Liver (tissue), 9 donors: ENCODE data around the gene TRIM3. TPM values are rescaled to one million over a fixed set of nuclear protein-coding genes. Genes with fewer than 3 reads are reported as not detected.

Source experiments
- DNase-seq: peaks from one replicate; pipeline ENCODE4 v3.0.0-alpha.2; 2017; ENCODE audit warnings: low spot score
- H3K27ac ChIP-seq, 2 donors: one replicate each; pipeline ENCODE4 v1.7.0; 2013; ENCODE audit warnings: inconsistent platforms in 2 of 2, low read length in 2 of 2, control low read depth in 1 of 2, low read depth in 1 of 2, mild to moderate bottlenecking in 1 of 2
- H3K27me3 ChIP-seq, 4 donors: one replicate each; pipeline versions ENCODE4 v1.6.1 to v1.7.0; 2013; ENCODE audit warnings: low read length in 3 of 4, inconsistent platforms in 1 of 4, mild to moderate bottlenecking in 1 of 4, moderate library complexity in 1 of 4; ENCODE audit not compliant: control insufficient read depth in 4 of 4, insufficient read depth in 4 of 4
- H3K36me3 ChIP-seq, 4 donors: one replicate each; pipeline versions ENCODE4 v1.6.1 to v1.7.0; 2013; ENCODE audit warnings: low read length in 3 of 4, mild to moderate bottlenecking in 3 of 4, low read depth in 1 of 4, moderate library complexity in 1 of 4; ENCODE audit not compliant: control insufficient read depth in 4 of 4, insufficient read depth in 3 of 4
- H3K4me1 ChIP-seq, 4 donors: one replicate each; pipeline versions ENCODE4 v1.6.1 to v1.7.0; 2013; ENCODE audit warnings: low read length in 3 of 4, mild to moderate bottlenecking in 3 of 4, moderate library complexity in 1 of 4; ENCODE audit not compliant: control insufficient read depth in 4 of 4, insufficient read depth in 4 of 4
- H3K4me3 ChIP-seq, 3 donors: one replicate each; pipeline versions ENCODE4 v1.6.1 to v1.7.0; 2013; ENCODE audit warnings: low read length in 3 of 3, control low read depth in 1 of 3, low read depth in 1 of 3, mild to moderate bottlenecking in 1 of 3
- H3K9ac ChIP-seq, 2 donors: one replicate each; pipeline ENCODE4 v1.7.0; 2013; ENCODE audit warnings: low read length in 2 of 2, mild to moderate bottlenecking in 2 of 2, moderate library complexity in 2 of 2, control low read depth in 1 of 2, low read depth in 1 of 2
- H3K9me3 ChIP-seq, 4 donors: one replicate each; pipeline versions ENCODE4 v1.6.1 to v1.7.0; 2013; ENCODE audit warnings: low read length in 3 of 4; ENCODE audit not compliant: control insufficient read depth in 4 of 4
- ATF3 ChIP-seq: IDR thresholded peaks from 2 replicates; pipeline ENCODE4 v1.6.1; 2016; ENCODE audit warnings: antibody characterized with exemption
- CTCF ChIP-seq: fragments of 150-350 bp; IDR thresholded peaks from 2 replicates; pipeline ENCODE4 v1.5.1; 2017; ENCODE audit warnings: improper control_type of control experiment, low read depth, low read length; ENCODE audit not compliant: missing input control
- EGR1 ChIP-seq, 2 donors: IDR thresholded peaks; 2 replicates each; pipeline ENCODE4 v1.6.1; 2016 to 2018; ENCODE audit warnings: antibody characterized with exemption in 2 of 2, low read depth in 2 of 2
- FOXA1 ChIP-seq: IDR thresholded peaks from 2 replicates; pipeline ENCODE4 v1.6.1; 2016; ENCODE audit warnings: antibody characterized with exemption
- FOXA2 ChIP-seq: IDR thresholded peaks from 2 replicates; pipeline ENCODE4 v1.6.1; 2016; ENCODE audit warnings: antibody characterized with exemption
- GABPA ChIP-seq, 2 donors: IDR thresholded peaks in 1 of 2; conservative IDR thresholded peaks in 1 of 2; 2 replicates each; pipeline ENCODE4 v1.6.1; 2016; ENCODE audit warnings: antibody characterized with exemption in 2 of 2, mild to moderate bottlenecking in 1 of 2, moderate library complexity in 1 of 2
- HNF4A ChIP-seq, 2 donors: conservative IDR thresholded peaks; 2 replicates each; pipeline ENCODE4 v1.6.1; 2016; ENCODE audit warnings: antibody characterized with exemption in 2 of 2, mild to moderate bottlenecking in 2 of 2
- HNF4G ChIP-seq: IDR thresholded peaks from 2 replicates; pipeline ENCODE4 v1.6.1; 2016; ENCODE audit warnings: antibody characterized with exemption
- JUND ChIP-seq, 2 donors: IDR thresholded peaks; 2 replicates each; pipeline ENCODE4 v1.6.1; 2016; ENCODE audit warnings: antibody characterized with exemption in 2 of 2
- MAX ChIP-seq: IDR thresholded peaks from 2 replicates; pipeline ENCODE4 v1.6.1; 2016; ENCODE audit warnings: antibody characterized with exemption
- NR2F2 ChIP-seq: IDR thresholded peaks from 2 replicates; pipeline ENCODE4 v1.6.1; 2016; ENCODE audit warnings: antibody characterized with exemption
- RAD21 ChIP-seq, 2 donors: IDR thresholded peaks; 2 replicates each; pipeline ENCODE4 v1.6.1; 2016; ENCODE audit warnings: antibody characterized with exemption in 2 of 2, mild to moderate bottlenecking in 2 of 2
- REST ChIP-seq: IDR thresholded peaks from 2 replicates; pipeline ENCODE4 v1.6.1; 2016; ENCODE audit warnings: antibody characterized with exemption, mild to moderate bottlenecking
- RXRA ChIP-seq, 2 donors: IDR thresholded peaks; 2 replicates each; pipeline ENCODE4 v1.6.1; 2017 to 2018; ENCODE audit warnings: antibody characterized with exemption in 2 of 2, mild to moderate bottlenecking in 1 of 2
- SP1 ChIP-seq: IDR thresholded peaks from 2 replicates; pipeline ENCODE4 v1.6.1; 2018; ENCODE audit warnings: antibody characterized with exemption, mild to moderate bottlenecking
- TAF1 ChIP-seq: conservative IDR thresholded peaks from 2 replicates; pipeline ENCODE4 v1.6.1; 2016; ENCODE audit warnings: antibody characterized with exemption, mild to moderate bottlenecking
- YY1 ChIP-seq: IDR thresholded peaks from 2 replicates; pipeline ENCODE4 v1.6.1; 2016; ENCODE audit warnings: antibody characterized with exemption, mild to moderate bottlenecking
- ZBTB33 ChIP-seq: IDR thresholded peaks from 2 replicates; pipeline ENCODE4 v1.6.1; 2016; ENCODE audit warnings: antibody characterized with exemption
- WGBS: extraction: QIAGEN DNeasy Blood & Tissue Kit; methylation state at CpG from one replicate; pipeline ENCODE4 v1.1.7; 2013; 5-methylcytosine and 5-hydroxymethylcytosine counted together
- polyA plus RNA-seq, 2 donors: library from polyadenylated mRNA; stranded (reverse) in 1 of 2; unstranded in 1 of 2; fragments of 200-250 nt in 1 of 2; fragments of >200 nt in 1 of 2; fragmentation: Nextera tagmentation in 1 of 2; extraction: Ambion mirVana in 1 of 2; gene quantifications; one replicate each; pipeline versions ENCODE4 v1.2.1 to v1.2.3, GENCODE V29; 2013 to 2015
- total RNA-seq, 2 donors: library from RNA; depleted of rRNA; stranded (reverse); fragments of >200 nt; gene quantifications; one replicate each; pipeline ENCODE4 v1.2.3, GENCODE V29; 2014
- donor health status: healthy.
- donor health status: healthy.
- donor health status: healthy.
- donor health status: healthy.
- donor health status: healthy.

The TRIM3 gene
- total and polyA plus RNA-seq, 4 donors, result 5.2 to 12.7 (median 9.1) TPM

- H3K27ac ChIP-seq, result peak overlapping the region; percentile 38 to 42
- peaks cover 0 to 1% (median 0%) of the 10 kb centered on the region in 4 donors for H3K36me3 ChIP-seq
- no peak for TF ChIP-seq REST
- TF ChIP-seq GABPA (IDR thresholded peaks at IDR 0.05 in 1 of 2, conservative IDR thresholded peaks at IDR 0.05 in 1 of 2), result no peak
- no peak for TF ChIP-seq MAX
- no peak for TF ChIP-seq ZBTB33
- TF ChIP-seq SP1, result no peak
- no peak for TF ChIP-seq ATF3
- no peak for TF ChIP-seq TAF1
- no peak for TF ChIP-seq FOXA2
- TF ChIP-seq JUND (IDR thresholded peaks at IDR 0.05), result no peak
- no peak for TF ChIP-seq RXRA (IDR thresholded peaks at IDR 0.05)
- TF ChIP-seq NR2F2, result no peak
- TF ChIP-seq RAD21 (IDR thresholded peaks at IDR 0.05), result no peak
- no peak for TF ChIP-seq CTCF
- no peak for TF ChIP-seq HNF4A (conservative IDR thresholded peaks at IDR 0.05)
- TF ChIP-seq FOXA1, result no peak
- no peak for TF ChIP-seq EGR1 (IDR thresholded peaks at IDR 0.05; ENCODE audit: low read depth in 2 of 2)
- TF ChIP-seq HNF4G, result no peak
- no peak for TF ChIP-seq YY1
- H3K4me3 ChIP-seq, result peak overlapping the region in 2 of 3 donors; percentile 62 to 82
- H3K27me3 ChIP-seq, result no peaks in the 10 kb centered on the region
- WGBS, result 19% methylated on average over 38 of the region's 38 CpGs
- H3K9ac ChIP-seq, result no peak overlapping the region
- no peak for DNase-seq
- peaks cover 0 to 12% (median 3%) of the 10 kb centered on the region in 4 donors for H3K4me1 ChIP-seq
- H3K9me3 ChIP-seq, result no peaks in the 10 kb centered on the region
These were observed 55.2 kb downstream of the TRIM3 start for GRCh38 chr11:6418557-6419008.
